ENCODE measurements around the gene DGKB. TPM values are rescaled to one million over a fixed set of nuclear protein-coding genes. Genes with fewer than 3 reads are reported as not detected.

DGKB gene
- total RNA-seq, 4 donors from 2014 or later, result 0.07 to 0.95 (median 0.34) TPM

- in situ Hi-C loops (cut with MboI; ENCODE audit: low sequenced_read_pairs in 4 of 4), result loop anchor here (5.0 to 25.0 kb wide), 3 partner anchors 1173 to 1821 kb away; no protein-coding TSS in a partner anchor
- no peak for TF ChIP-seq POLR2A (IDR thresholded peaks at IDR 0.05)
- TF ChIP-seq, protein P1, sequence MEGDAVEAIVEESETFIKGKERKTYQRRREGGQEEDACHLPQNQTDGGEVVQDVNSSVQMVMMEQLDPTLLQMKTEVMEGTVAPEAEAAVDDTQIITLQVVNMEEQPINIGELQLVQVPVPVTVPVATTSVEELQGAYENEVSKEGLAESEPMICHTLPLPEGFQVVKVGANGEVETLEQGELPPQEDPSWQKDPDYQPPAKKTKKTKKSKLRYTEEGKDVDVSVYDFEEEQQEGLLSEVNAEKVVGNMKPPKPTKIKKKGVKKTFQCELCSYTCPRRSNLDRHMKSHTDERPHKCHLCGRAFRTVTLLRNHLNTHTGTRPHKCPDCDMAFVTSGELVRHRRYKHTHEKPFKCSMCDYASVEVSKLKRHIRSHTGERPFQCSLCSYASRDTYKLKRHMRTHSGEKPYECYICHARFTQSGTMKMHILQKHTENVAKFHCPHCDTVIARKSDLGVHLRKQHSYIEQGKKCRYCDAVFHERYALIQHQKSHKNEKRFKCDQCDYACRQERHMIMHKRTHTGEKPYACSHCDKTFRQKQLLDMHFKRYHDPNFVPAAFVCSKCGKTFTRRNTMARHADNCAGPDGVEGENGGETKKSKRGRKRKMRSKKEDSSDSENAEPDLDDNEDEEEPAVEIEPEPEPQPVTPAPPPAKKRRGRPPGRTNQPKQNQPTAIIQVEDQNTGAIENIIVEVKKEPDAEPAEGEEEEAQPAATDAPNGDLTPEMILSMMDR (IDR thresholded peaks at IDR 0.05 in 4 of 5, conservative IDR thresholded peaks at IDR 0.05 in 1 of 5), result peak; percentile 39 to 84 (median 58)
- H3K4me3 ChIP-seq, result peak overlapping the region in 1 of 4 donors; percentile 26
These were observed 444.7 kb downstream of the DGKB start for GRCh38 chr7:14457568-14458453.

DNA sequence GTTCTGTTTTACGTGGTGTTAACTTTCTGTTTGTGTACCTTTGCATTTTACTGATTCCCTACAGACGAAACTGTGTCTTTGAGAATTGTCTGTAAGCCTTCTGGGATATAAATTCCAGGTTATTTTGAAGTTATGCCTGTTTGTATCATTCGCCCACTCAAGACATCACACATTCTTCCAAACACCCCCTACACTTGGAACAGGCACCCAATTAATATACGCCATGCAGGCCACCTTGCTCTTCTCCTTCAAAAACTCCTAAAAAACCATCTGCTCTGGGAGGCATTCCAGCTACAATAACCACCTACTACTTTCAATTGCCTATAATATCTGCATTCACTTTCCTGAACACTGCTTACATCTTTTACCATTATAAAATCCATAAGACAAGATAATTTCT, 453.3 kb downstream of the DGKB start:
- Histone ChIP-seq H3K27ac (no peak overlapping the region), H3K27me3 (no peaks in the 10 kb centered on the region), H3K4me1 (no peaks in the 10 kb centered on the region), H3K9me3 (no peaks in the 10 kb centered on the region), H3K36me3 (no peaks in the 10 kb centered on the region), H3K4me3 (no peak overlapping the region)
- in situ Hi-C loops (cut with MboI; ENCODE audit: low sequenced_read_pairs in 4 of 4) (no loop called here), intact Hi-C loops (cut with DNase I; ENCODE audit: low total_unique reads) (no loop called here)
- ATAC-seq (no peak), DNase-seq (no peak)
- no peak for TF ChIP-seq POLR2A (IDR thresholded peaks at IDR 0.05)
- TF ChIP-seq, protein P1 (IDR thresholded peaks at IDR 0.05 in 4 of 5, conservative IDR thresholded peaks at IDR 0.05 in 1 of 5), result no peak

More at GRCh38 chr7:14457568-14458453, 444.7 kb downstream of the DGKB start:
- H3K27me3 ChIP-seq, result no peaks in the 10 kb centered on the region
- no peak overlapping the region for H3K27ac ChIP-seq
- intact Hi-C loops (cut with DNase I; ENCODE audit: low total_unique reads), result loop anchor here (2.0 kb wide), 1 partner anchor 1177 kb away; no protein-coding TSS in a partner anchor
- ATAC-seq (peak in 1 of 2 donors; percentile 47), DNase-seq (peak; percentile 17 to 27)
- no peaks in the 10 kb centered on the region for H3K9me3 ChIP-seq
- H3K36me3 ChIP-seq, result no peaks in the 10 kb centered on the region
- no peaks in the 10 kb centered on the region for H3K4me1 ChIP-seq

DNA sequence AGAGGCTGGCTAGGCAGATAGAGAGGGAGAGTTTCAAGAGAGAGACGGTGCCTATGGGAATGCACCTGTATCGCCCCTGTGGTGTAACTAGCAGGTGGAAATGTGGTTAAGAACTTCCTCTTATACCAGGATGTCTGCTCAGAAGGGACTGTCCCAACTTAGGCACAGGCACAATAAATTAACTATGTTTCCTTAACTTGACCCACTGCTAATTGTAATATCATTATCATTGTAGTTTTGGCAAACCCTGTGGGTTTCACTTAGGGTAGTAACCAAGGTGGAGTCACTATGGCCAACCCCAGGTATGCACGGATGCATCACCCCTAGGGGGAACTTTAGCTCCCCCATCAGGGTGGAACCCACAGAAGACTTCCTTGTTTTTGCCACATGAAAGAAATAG, 455.7 kb downstream of the DGKB start:
- Histone ChIP-seq H3K4me3 (no peak overlapping the region), H3K27ac (no peak overlapping the region), H3K27me3 (no peaks in the 10 kb centered on the region), H3K4me1 (no peaks in the 10 kb centered on the region), H3K9me3 (no peaks in the 10 kb centered on the region), H3K36me3 (no peaks in the 10 kb centered on the region)
- ATAC-seq, result no peak
- intact Hi-C loops (cut with DNase I; ENCODE audit: low total_unique reads), result no loop called here
- no peak for DNase-seq
- in situ Hi-C loops (cut with MboI; ENCODE audit: low sequenced_read_pairs in 4 of 4), result no loop called here
- no peak for TF ChIP-seq POLR2A (IDR thresholded peaks at IDR 0.05)
- TF ChIP-seq, protein P1 (IDR thresholded peaks at IDR 0.05 in 4 of 5, conservative IDR thresholded peaks at IDR 0.05 in 1 of 5), result no peak

- ATAC-seq (no peak), DNase-seq (no peak)
- Histone ChIP-seq H3K4me3 (no peak overlapping the region), H3K4me1 (no peaks in the 10 kb centered on the region), H3K36me3 (no peaks in the 10 kb centered on the region), H3K27me3 (no peaks in the 10 kb centered on the region), H3K27ac (no peak overlapping the region), H3K9me3 (no peaks in the 10 kb centered on the region)
- in situ Hi-C loops (cut with MboI; ENCODE audit: low sequenced_read_pairs in 4 of 4), result no loop called here
- TF ChIP-seq POLR2A (IDR thresholded peaks at IDR 0.05), result no peak
- TF ChIP-seq, protein P1 (IDR thresholded peaks at IDR 0.05 in 4 of 5, conservative IDR thresholded peaks at IDR 0.05 in 1 of 5), result no peak
- intact Hi-C loops (cut with DNase I; ENCODE audit: low total_unique reads), result no loop called here
These were observed 456.3 kb downstream of the DGKB start for GRCh38 chr7:14446219-14446618.
